H1 (cell line): ENCODE results near the gene MBD3. TPM values are rescaled to one million over a fixed set of nuclear protein-coding genes. Genes with fewer than 3 reads are reported as not detected.

Experiments used
- CTCF ChIA-PET: fragments of 300-600 bp; sonication (Branson Sonifier 250); formaldehyde crosslinking; loops from one replicate; lab custom pipeline; 2021; ENCODE audit not compliant: partially characterized antibody; lab: Charles Lee
- POLR2A ChIA-PET: fragments of 300-600 bp; sonication (Branson Sonifier 250); formaldehyde crosslinking; loops from one replicate; lab custom pipeline; 2021; ENCODE audit warnings: inconsistent platforms; ENCODE audit not compliant: partially characterized antibody; lab: Charles Lee
- DNase-seq, 2 experiments: peaks; one replicate each; pipeline versions ENCODE4 v3.0.0 to v3.0.0-alpha.2; 2010 to 2022; ENCODE audit warnings: low spot score in 2 of 2, low read depth in 1 of 2, mixed read lengths in 1 of 2
- FAIRE-seq: peaks from 2 replicates; lab custom pipeline; 2011; peaks lifted over from hg19 to GRCh38; lab: Jason Lieb, UNC
- H2AFZ ChIP-seq: 2 replicates; pipeline ENCODE4 v1.8.1; 2012; ENCODE audit warnings: low read length, inconsistent platforms
- H2AK5ac ChIP-seq: 2 replicates; pipeline ENCODE4 v1.6.1; 2013; ENCODE audit warnings: low read depth, low read length
- H2BK120ac ChIP-seq: replicated peaks from 2 replicates; pipeline ENCODE3; 2013; ENCODE audit warnings: low read depth, low read length, inconsistent platforms
- H2BK12ac ChIP-seq: 2 replicates; pipeline ENCODE4 v1.6.1; 2013; ENCODE audit warnings: low read depth, low read length
- H2BK15ac ChIP-seq: 2 replicates; pipeline ENCODE4 v1.6.1; 2013; ENCODE audit warnings: low read length
- H2BK20ac ChIP-seq: 2 replicates; pipeline ENCODE4 v1.6.1; 2013; ENCODE audit warnings: low read length
- H2BK5ac ChIP-seq: 2 replicates; pipeline ENCODE4 v1.6.1; 2013; ENCODE audit warnings: low read depth, low read length
- H3K14ac ChIP-seq: 2 replicates; pipeline ENCODE4 v1.6.1; 2013; ENCODE audit warnings: inconsistent platforms; ENCODE audit not compliant: insufficient read length
- H3K18ac ChIP-seq: 2 replicates; pipeline ENCODE4 v1.6.1; 2013; ENCODE audit warnings: low read length; ENCODE audit errors: extremely low read depth
- H3K23ac ChIP-seq: 2 replicates; pipeline ENCODE4 v1.6.1; 2013; ENCODE audit warnings: inconsistent platforms; ENCODE audit not compliant: insufficient read length
- H3K23me2 ChIP-seq: 2 replicates; pipeline ENCODE4 v1.6.1; 2013; ENCODE audit warnings: low read depth, low read length
- H3K27ac ChIP-seq: 2 replicates; pipeline ENCODE4 v1.6.1; 2011; ENCODE audit warnings: low read depth, low read length, inconsistent platforms
- H3K27me3 ChIP-seq, 4 experiments: replicated peaks in 1 of 4; 1 replicate in 1 of 4; 2 replicates in 3 of 4; pipeline versions ENCODE4 v1.6.1 to v1.8.1; 2011 to 2013; ENCODE audit warnings: low read length in 3 of 4, mild to moderate bottlenecking in 3 of 4, inconsistent platforms in 2 of 4, mixed read lengths in 2 of 4, moderate library complexity in 1 of 4; ENCODE audit not compliant: control insufficient read depth in 3 of 4, insufficient read depth in 3 of 4; ENCODE audit errors: extremely low read depth in 1 of 4
- H3K36me3 ChIP-seq, 4 experiments: 2 replicates each; pipeline versions ENCODE4 v1.6.1 to v1.8.1; 2011 to 2013; ENCODE audit warnings: mild to moderate bottlenecking in 4 of 4, low read length in 3 of 4, moderate library complexity in 2 of 4, control low read depth in 1 of 4, inconsistent platforms in 1 of 4; ENCODE audit not compliant: insufficient read depth in 4 of 4, control insufficient read depth in 2 of 4
- H3K4ac ChIP-seq: replicated peaks from 2 replicates; pipeline ENCODE3; 2013; ENCODE audit warnings: low read length, low read depth, mixed read lengths, inconsistent platforms; ENCODE audit not compliant: insufficient read length
- H3K4me1 ChIP-seq, 4 experiments: replicated peaks in 1 of 4; 1 replicate in 1 of 4; 2 replicates in 3 of 4; pipeline versions ENCODE4 v1.6.1 to v1.8.1; 2011 to 2013; ENCODE audit warnings: low read length in 3 of 4, inconsistent platforms in 2 of 4, mixed read lengths in 1 of 4; ENCODE audit not compliant: insufficient read depth in 4 of 4, control insufficient read depth in 3 of 4
- H3K4me2 ChIP-seq, 2 experiments: 2 replicates each; pipeline versions ENCODE4 v1.6.1 to v1.8.1; 2011 to 2013; ENCODE audit warnings: low read depth in 2 of 2, low read length in 2 of 2, control low read depth in 1 of 2, inconsistent platforms in 1 of 2, mild to moderate bottlenecking in 1 of 2; ENCODE audit not compliant: insufficient read depth in 1 of 2
- H3K4me3 ChIP-seq, 4 experiments: fragments of 200-600, 300-600 bp in 1 of 4; sonication (generic), shearing (Covaris generic), sonication (Bioruptor Twin) in 1 of 4; 2 replicates each; pipeline versions ENCODE4 v1.5.1 to v1.8.1; 2011 to 2016; ENCODE audit warnings: low read length in 4 of 4, low read depth in 3 of 4, control low read depth in 2 of 4, inconsistent platforms in 2 of 4, mild to moderate bottlenecking in 2 of 4, mixed read lengths in 1 of 4, moderate library complexity in 1 of 4; ENCODE audit not compliant: insufficient read depth in 2 of 4; ENCODE audit errors: extremely low read depth in 1 of 4
- H3K56ac ChIP-seq: replicated peaks from 2 replicates; pipeline ENCODE3; 2013; ENCODE audit warnings: low read depth, mild to moderate bottlenecking, mixed read lengths, low read length, inconsistent platforms; ENCODE audit not compliant: insufficient read length
- H3K79me1 ChIP-seq: 2 replicates; pipeline ENCODE4 v1.6.1; 2013; ENCODE audit warnings: low read depth, low read length, control low read depth
- H3K79me2 ChIP-seq, 2 experiments: 2 replicates each; pipeline versions ENCODE4 v1.6.1 to v1.8.1; 2012 to 2013; ENCODE audit warnings: low read length in 2 of 2, mild to moderate bottlenecking in 2 of 2, inconsistent platforms in 1 of 2; ENCODE audit not compliant: insufficient read depth in 2 of 2, control insufficient read depth in 1 of 2
- H3K9ac ChIP-seq, 4 experiments: replicated peaks in 1 of 4; 1 replicate in 1 of 4; 2 replicates in 3 of 4; pipeline versions ENCODE4 v1.6.1 to v1.8.1; 2011 to 2013; ENCODE audit warnings: low read depth in 3 of 4, low read length in 3 of 4, control low read depth in 2 of 4, mild to moderate bottlenecking in 2 of 4, moderate library complexity in 2 of 4, inconsistent platforms in 1 of 4; ENCODE audit errors: extremely low read depth in 1 of 4
- H3K9me3 ChIP-seq, 2 experiments: 2 replicates each; pipeline versions ENCODE4 v1.6.1 to v1.8.1; 2012 to 2013; ENCODE audit warnings: mild to moderate bottlenecking in 2 of 2, moderate library complexity in 2 of 2, control low read depth in 1 of 2, inconsistent platforms in 1 of 2, low read depth in 1 of 2, low read length in 1 of 2, mixed read lengths in 1 of 2; ENCODE audit not compliant: insufficient read depth in 2 of 2
- H4K20me1 ChIP-seq, 2 experiments: replicated peaks in 1 of 2; 2 replicates each; pipeline versions ENCODE3 to v1.8.1; 2011 to 2013; ENCODE audit warnings: inconsistent platforms in 2 of 2, low read length in 2 of 2, mild to moderate bottlenecking in 1 of 2; ENCODE audit not compliant: insufficient read depth in 2 of 2, control insufficient read depth in 1 of 2
- H4K5ac ChIP-seq: 2 replicates; pipeline ENCODE4 v1.6.1; 2013; ENCODE audit warnings: low read length, low read depth, mixed read lengths, inconsistent platforms; ENCODE audit not compliant: insufficient read length
- H4K8ac ChIP-seq: 2 replicates; pipeline ENCODE4 v1.8.0; 2013; ENCODE audit warnings: mild to moderate bottlenecking, moderate library complexity, low read length, inconsistent platforms; ENCODE audit not compliant: insufficient read depth; ENCODE audit errors: extremely low read depth
- H4K91ac ChIP-seq: replicated peaks from 2 replicates; pipeline ENCODE3; 2013; ENCODE audit warnings: low read length, mixed read lengths, inconsistent platforms; ENCODE audit not compliant: insufficient read length
- BRCA1 ChIP-seq: IDR thresholded peaks from 2 replicates; pipeline ENCODE4 v1.6.1; 2012; ENCODE audit warnings: low read depth, low read length, improper control_type of control experiment
- CTBP2 ChIP-seq: IDR thresholded peaks from 2 replicates; pipeline ENCODE4 v1.7.0; 2011; ENCODE audit warnings: borderline replicate concordance, mild to moderate bottlenecking, moderate library complexity, mixed read lengths, low read length; ENCODE audit not compliant: insufficient read depth, insufficient read length
- HDAC6 ChIP-seq: IDR thresholded peaks from one replicate; pipeline ENCODE4 v1.7.1; 2012; ENCODE audit warnings: low read depth, mild to moderate bottlenecking, inconsistent platforms, low read length, moderate library complexity
- POLR2A ChIP-seq, 2 experiments: IDR thresholded peaks; 1 replicate in 1 of 2; 2 replicates in 1 of 2; pipeline ENCODE4 v1.6.1; 2011; ENCODE audit warnings: low read depth in 2 of 2, low read length in 2 of 2, mild to moderate bottlenecking in 2 of 2; ENCODE audit errors: control extremely low read depth in 1 of 2
- POLR2AphosphoS5 ChIP-seq: IDR thresholded peaks from 2 replicates; pipeline ENCODE4 v1.6.1; 2011; ENCODE audit warnings: low read depth, low read length
- RBBP5 ChIP-seq: IDR thresholded peaks from 2 replicates; pipeline ENCODE4 v1.7.1; 2012; ENCODE audit warnings: low read depth, mild to moderate bottlenecking, inconsistent platforms, low read length, moderate library complexity, borderline replicate concordance
- TAF7 ChIP-seq: optimal IDR thresholded peaks from 2 replicates; pipeline ENCODE3; 2011; ENCODE audit warnings: low read depth, mild to moderate bottlenecking, inconsistent platforms, low read length, moderate library complexity, borderline replicate concordance
- YY1 ChIP-seq: IDR thresholded peaks from 2 replicates; pipeline ENCODE4 v1.6.1; 2011; ENCODE audit warnings: low read depth, mild to moderate bottlenecking, low read length
- WGBS, 2 experiments: shearing (Covaris generic) in 1 of 2; methylation state at CpG; one replicate each; pipeline versions ENCODE4 v1.1.6 to v1.1.7; 2013 to 2015; ENCODE audit warnings: low lambda C conversion rate in 2 of 2, mixed read lengths in 2 of 2, inconsistent platforms in 1 of 2, low coverage in 1 of 2, missing lambda C conversion rate in 1 of 2; ENCODE audit not compliant: insufficient replicate concordance in 2 of 2, insufficient coverage in 1 of 2, insufficient read length in 1 of 2; ENCODE audit errors: extremely low coverage in 1 of 2, missing lambda C conversion rate in 1 of 2; 5-methylcytosine and 5-hydroxymethylcytosine counted together
- polyA plus RNA-seq, 7 experiments: library from polyadenylated mRNA; depleted of rRNA in 3 of 7; stranded (reverse) in 5 of 7; unstranded in 2 of 7; fragments of >200 nt in 5 of 7; fragments of 200-250 nt in 2 of 7; gene quantifications; 1 replicate in 5 of 7; 2 replicates in 1 of 7; 4 replicates in 1 of 7; pipeline versions ENCODE4 v1.2.1 to v1.2.3, GENCODE V29; 2011 to 2013; ENCODE audit warnings: missing spikeins in 2 of 7, mixed read lengths in 2 of 7
- total RNA-seq: library from RNA; stranded (reverse); fragmentation: NEBNext Ultra II Directional; extraction: Animal tissue kit (Norgen Biotek cat#: 25700); gene quantifications from 2 replicates; pipeline ENCODE4 v1.2.1, GENCODE V29; 2021

MBD3 gene
- total and polyA plus RNA-seq, 2 of the 8 experiments (the other 6 are each of a cell fraction or from before 2014, with no cell fraction given) = 88.2 to 110 TPM

DNA sequence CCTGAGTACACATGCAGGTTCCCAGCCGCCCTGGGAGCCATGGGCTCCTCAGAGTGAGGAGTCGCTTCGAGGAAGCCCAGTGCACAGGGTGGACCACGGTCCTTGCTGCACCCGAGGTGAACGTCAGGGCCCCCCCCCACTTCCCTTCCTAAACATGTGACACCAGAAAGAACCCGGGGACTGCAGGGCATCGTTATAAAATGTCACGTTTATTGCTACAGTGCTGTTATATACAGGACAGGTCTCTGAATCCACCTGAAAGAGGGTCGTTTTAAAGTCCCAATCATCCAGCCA, 16.4 kb upstream of the MBD3 start:
- H3K14ac ChIP-seq = no peak overlapping the region
- H2BK12ac ChIP-seq = no peak overlapping the region
- H4K8ac ChIP-seq = no peak overlapping the region
- H3K27ac ChIP-seq = no peak overlapping the region
- no peak overlapping the region for H2BK20ac ChIP-seq
- peaks cover 7 to 10% of the 10 kb centered on the region in 2 experiments for H3K79me2 ChIP-seq
- peaks cover 0 to 7% (median 3%) of the 10 kb centered on the region in 4 experiments; a peak in 6 of 7 replicates for H3K4me1 ChIP-seq
- H3K36me3 ChIP-seq = peaks cover 20 to 38% (median 29%) of the 10 kb centered on the region in 4 experiments
- no peak overlapping the region for H4K5ac ChIP-seq
- peaks cover 8% of the 10 kb centered on the region; the same call in 1 of the 2 replicates for H3K23me2 ChIP-seq
- no peak overlapping the region for H4K91ac ChIP-seq
- H4K20me1 ChIP-seq = peaks cover 5 to 19% of the 10 kb centered on the region in 2 experiments
- H3K79me1 ChIP-seq = peaks cover 2% of the 10 kb centered on the region; the same call in 1 of the 2 replicates
- no peak overlapping the region for H2AK5ac ChIP-seq
- no peak for FAIRE-seq
- DNase-seq = no peak
- POLR2A ChIA-PET = interaction anchor here (0.9 to 4.0 kb wide), 6 partner anchors 8 to 35 kb away, joined by 3 to 26 read pairs (median 4); no protein-coding TSS in a partner anchor
- 75% methylated on average over 10 of the region's 10 CpGs; no CpG with 5 or more reads in 1 of the 2 experiments for WGBS, 2 experiments
- TF ChIP-seq CTBP2 (no peak), POLR2AphosphoS5 (0 out of 2 replicates have a peak, but pooled peaks have one; percentile 12), TAF7 (no peak), YY1 (no peak), RBBP5 (no peak), BRCA1 (no peak), HDAC6 (no peak), POLR2A (IDR thresholded peaks at IDR 0.05; ENCODE audit: control extremely low read depth in 1 of 2, low read depth in 2 of 2, low read length in 2 of 2) (peak in 1 of 2 experiments; percentile 18; a peak in 1 of 3 replicates)
- TF ChIP-seq, all 59 proteins: peak for 2
- Histone ChIP-seq H2BK120ac (no peak overlapping the region), H2BK15ac (no peak overlapping the region), H3K4ac (no peak overlapping the region), H3K23ac (no peak overlapping the region), H3K4me2 (no peak overlapping the region), H2BK5ac (no peak overlapping the region), H3K18ac (no peak overlapping the region), H3K56ac (no peak overlapping the region), H3K4me3 (no peak overlapping the region), H2AFZ (no peak overlapping the region), H3K9ac (no peak overlapping the region), H3K27me3 (no peaks in the 10 kb centered on the region), H3K9me3 (no peaks in the 10 kb centered on the region)
- CTCF ChIA-PET = interaction anchor here (1.0 to 2.3 kb wide), 4 partner anchors 11 to 63 kb away, joined by 3 to 6 read pairs (median 4); no protein-coding TSS in a partner anchor
